Loucy (cell line): ENCODE measurements around the gene TXNL1.

Experiments used
- CTCF ChIP-seq: fragments of 200-600 bp; sonication (generic); conservative IDR thresholded peaks from 2 replicates; pipeline ENCODE4 v1.5.1; 2014; ENCODE audit warnings: mild to moderate bottlenecking, antibody characterized with exemption, low read length
- EZH2phosphoT487 ChIP-seq: fragments of 200-600 bp; IDR thresholded peaks from 2 replicates; pipeline ENCODE4 v1.6.1; 2018; ENCODE audit warnings: antibody characterized with exemption, mild to moderate bottlenecking, moderate library complexity, borderline replicate concordance

- no peak for TF ChIP-seq CTCF
- no peak for TF ChIP-seq EZH2phosphoT487
These were observed 45.9 kb upstream of the TXNL1 start for GRCh38 chr18:56684277-56684676.
